NCI-H2171 treated with DMSO at 0.1 percent for 48 hours (cell line): ENCODE data around the gene KRT32.

Source experiments
- DNase-seq: peaks from one replicate; lab custom pipeline; 2025; lab: John Stamatoyannopoulos, UW

The KRT32 gene

DNA sequence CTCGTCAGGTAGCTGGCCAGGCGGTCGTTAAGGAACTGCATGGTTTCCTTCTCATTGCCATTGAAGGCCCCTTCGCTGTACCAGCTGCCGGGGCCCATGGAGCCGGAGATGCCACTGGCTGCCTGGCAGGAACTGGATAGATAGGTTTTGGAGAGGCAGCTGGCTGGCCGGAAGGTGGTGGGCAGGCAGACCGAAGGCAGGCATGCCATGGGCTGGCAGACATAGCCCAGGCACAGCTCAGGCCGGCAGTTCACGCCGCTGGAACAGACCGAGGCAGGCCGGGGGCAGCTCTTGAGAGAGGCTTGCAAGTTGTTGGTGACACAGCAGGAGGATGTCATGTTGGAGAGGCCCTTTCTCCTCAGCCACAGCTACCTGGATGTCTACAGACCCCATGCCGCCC lies at the start of gene KRT32:
Gene KRT32 (minus strand): TSS at position 399 of the 400 bp plus-strand sequence. CDS start 61 bp downstream, at position 338.
- DNase-seq = no peak

- DNase-seq = no peak
Observed at GRCh38 chr17:41516830-41517283, 49.7 kb upstream of the KRT32 start.

DNA sequence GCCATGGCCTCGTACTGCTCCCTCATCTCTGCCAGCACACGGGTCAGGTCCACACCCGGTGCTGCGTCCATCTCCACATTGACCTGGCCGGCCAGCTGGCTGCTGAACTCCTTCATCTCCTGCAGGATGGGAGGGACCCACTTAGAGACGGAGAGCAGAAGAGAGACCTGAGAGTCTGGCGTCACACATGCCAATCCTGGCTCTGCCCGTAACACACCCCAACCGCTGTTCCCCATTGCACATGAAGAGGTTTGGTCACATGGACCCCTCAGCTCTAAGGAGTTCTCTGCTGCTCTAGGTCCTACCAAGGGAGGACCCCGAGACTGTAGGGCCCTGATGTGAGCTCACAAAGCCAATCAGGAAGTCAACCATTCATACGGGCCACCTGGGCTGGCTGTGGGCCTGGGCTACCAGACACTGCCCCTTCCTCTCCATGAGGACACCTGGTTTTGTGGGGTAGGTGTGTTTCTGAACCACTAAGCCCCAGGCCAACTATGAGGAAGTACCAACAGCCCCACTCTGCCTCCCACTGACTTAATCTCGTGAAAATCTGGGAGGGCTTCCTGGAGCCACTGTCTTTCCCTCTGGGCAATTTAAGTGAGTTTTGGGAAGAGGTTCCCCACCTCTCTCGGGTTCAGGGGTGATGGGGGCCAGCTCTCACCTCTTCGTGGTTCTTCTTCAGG lies 49.1 kb upstream of the KRT32 start:
- DNase-seq = no peak

DNA sequence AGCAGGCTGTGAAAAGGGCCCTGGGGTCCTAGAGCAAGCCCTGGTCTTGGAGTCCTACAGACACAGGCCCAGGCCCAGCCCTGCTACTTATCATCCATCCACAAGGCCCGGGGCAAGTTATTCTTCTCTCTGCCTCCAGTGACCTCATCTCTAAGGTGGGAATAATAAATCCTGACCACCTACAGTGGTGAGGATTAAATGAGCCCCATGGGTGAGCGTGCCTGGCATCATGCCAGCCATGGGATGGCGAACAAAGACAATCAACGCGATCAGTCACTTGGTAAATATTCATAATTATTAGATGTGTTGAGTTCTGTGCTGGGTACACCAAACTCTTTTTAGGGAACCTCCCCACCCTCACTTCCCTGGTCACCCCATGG lies 46.0 kb upstream of the KRT32 start:
- no peak for DNase-seq

GRCh38 chr17:41512546-41513167 lies 45.5 kb upstream of the KRT32 start:
- DNase-seq = no peak

DNA sequence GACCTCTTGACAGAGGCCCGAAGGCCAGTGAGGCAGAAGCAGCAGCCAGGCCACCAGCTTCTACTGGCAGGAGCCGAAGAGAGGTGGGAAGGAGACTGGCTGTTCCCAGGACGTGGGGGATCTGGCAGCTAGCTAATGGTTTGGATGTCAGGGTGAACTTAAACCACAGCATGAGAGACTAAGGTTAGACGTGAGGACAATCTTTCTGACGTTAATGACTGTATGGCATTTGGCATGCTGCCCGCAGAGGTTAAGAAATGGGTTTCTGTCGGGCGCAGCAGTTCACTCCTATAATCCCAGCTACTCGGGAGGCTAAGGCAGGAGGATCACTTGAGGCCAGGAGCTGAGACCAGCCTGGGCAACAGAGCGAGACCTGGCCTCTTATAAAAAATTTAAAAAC lies 44.5 kb upstream of the KRT32 start:
- DNase-seq = no peak

DNA sequence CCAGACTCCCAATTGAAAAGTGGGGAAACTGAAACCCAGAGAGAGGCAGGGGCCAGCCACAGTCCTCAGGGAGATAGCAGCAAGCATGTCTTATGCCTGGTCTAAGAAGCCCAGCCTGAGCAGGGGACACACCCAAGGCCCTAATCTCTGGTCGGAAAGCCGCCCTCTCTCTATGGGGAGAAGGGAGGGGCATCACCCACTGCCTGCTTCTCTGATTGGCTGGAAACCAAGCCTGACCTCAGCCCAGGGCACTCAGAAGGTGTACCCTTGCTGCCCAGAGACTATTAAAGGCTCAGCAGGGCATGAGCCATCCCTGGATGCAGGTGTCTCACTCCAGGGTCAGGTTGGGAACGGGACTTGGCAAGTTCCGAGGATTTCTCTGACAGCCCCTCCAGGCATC lies 43.9 kb upstream of the KRT32 start:
- DNase-seq = no peak

DNA sequence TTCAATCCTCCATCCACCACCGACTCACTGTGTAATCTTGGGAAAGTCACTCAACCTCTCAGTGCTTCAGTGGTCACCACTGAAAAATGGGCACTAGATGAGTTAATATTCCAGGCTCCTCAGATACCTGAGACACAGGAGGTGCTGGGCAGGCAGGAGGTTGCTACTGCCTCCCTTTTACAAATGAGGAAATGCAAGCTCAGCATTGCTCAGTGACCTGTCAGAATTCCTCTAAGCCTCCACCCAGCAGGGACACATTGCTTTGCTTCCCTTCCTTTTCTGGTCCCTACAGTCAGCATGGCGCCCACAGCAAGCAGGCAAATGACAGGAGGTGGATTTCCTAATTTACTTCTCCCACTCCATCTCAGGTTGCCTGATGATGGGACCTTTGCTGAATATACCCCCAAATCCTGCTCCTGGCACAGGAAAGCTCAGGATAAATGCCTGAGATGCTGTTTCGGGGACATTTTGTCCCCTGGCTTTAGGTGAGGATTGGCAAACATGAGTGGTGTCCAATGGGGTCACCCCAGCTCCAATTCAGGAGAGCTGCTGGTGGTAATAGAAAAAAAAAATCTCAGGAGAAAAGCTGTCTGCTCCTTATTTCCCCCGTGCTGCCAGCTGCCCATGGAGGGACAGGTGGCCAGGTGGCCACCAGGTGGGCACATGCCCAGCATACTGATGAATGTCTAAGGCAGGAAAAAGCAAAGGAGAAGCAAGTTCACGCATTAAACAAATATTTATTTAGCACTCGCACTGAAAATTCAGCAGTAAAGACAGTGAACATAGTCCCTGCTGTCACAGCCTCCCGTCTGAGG lies 43.3 kb upstream of the KRT32 start:
- no peak for DNase-seq

DNA sequence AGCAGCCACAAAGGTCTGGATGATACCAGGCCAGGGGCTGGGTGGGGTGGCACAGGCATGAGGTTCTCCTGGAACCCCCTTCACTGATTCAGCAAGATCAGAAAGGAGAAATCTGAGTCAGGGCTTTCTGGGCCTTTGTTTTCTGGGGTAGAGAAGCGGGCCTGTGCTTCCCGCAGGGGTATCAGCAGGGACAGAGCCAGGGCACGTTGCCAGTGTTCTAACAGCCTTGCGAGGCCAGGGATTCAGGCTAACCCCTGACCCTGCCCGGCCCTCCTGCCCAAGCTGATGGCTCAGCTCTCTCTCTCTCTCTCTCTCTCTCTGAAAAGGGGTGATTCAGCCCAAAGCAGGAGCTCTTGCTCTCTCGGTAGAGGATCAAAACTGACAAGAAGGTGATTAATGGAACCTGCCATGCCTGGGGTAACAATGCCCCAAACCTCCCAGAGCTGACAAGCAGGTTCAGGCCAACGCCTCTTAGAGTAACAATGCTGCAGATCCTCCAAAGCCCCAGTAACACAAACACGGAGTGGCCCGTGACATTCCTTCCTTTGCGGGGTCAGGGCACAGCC lies 40.2 kb upstream of the KRT32 start:
- no peak for DNase-seq

GRCh38 chr17:41505809-41506767 lies 38.9 kb upstream of the KRT32 start:
- DNase-seq = no peak

DNA sequence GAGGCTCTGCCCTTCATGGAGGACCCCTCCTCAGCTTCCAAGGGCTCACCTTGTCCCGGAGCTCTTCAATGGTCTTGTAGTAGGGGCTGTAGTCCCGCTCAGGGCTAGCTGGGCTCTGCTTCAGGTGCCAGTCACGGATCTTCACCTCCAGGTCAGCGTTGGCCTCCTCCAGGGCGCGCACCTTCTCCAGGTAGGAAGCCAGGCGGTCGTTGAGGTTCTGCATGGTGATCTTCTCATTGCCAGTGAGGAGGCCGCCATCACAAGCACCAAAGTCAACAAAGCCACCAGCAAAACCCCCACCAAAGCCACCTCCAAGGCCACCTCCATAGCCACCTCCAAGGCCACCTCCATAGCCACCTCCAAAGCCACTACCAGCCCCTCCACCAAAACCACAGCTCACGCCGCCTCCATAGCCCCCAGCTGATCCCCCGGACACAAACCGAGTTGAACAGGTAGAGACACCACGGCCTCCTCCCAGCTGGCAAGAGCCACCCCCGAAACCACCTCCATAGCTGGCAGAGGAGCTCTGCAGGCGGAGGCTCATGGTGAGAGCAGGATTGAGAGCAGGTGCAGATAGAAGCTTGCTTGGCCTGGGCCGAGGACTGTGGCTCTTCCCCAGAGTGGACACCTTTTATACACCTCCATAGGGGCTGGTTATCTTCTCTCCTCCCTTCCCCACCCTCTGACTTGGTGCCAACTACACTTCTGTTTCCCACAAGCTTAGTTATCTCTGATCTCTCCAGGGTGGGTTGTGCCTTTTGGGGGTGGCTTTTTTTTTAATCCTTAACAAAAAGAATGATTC lies 38.0 kb upstream of the KRT32 start, which contains the start of gene KRT13:
Gene KRT13 (minus strand): TSS at position 606 of the 802 bp plus-strand sequence. CDS start 62 bp downstream, at position 544.
- DNase-seq = no peak

- DNase-seq = no peak
Observed at GRCh38 chr17:41504246-41504977, 37.2 kb upstream of the KRT32 start.

DNA sequence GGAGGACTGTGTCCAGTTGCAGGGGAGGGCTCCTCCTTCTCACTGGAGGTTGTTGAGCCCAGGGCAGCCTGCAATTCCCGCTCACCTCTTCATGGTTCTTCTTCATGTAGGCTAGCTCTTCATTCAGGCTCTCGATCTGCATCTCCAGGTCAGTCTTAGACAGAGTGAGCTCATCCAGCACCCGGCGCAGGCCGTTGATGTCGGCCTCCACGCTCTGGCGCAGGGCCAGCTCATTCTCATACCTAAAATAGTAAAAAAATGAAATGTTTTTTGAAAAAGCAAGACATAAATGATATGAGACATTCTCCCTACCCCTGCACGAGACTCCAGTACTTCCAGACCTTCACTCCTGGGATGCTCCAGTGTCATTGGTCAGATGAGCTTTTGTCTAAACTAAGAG lies 36.0 kb upstream of the KRT32 start:
- no peak for DNase-seq

DNA sequence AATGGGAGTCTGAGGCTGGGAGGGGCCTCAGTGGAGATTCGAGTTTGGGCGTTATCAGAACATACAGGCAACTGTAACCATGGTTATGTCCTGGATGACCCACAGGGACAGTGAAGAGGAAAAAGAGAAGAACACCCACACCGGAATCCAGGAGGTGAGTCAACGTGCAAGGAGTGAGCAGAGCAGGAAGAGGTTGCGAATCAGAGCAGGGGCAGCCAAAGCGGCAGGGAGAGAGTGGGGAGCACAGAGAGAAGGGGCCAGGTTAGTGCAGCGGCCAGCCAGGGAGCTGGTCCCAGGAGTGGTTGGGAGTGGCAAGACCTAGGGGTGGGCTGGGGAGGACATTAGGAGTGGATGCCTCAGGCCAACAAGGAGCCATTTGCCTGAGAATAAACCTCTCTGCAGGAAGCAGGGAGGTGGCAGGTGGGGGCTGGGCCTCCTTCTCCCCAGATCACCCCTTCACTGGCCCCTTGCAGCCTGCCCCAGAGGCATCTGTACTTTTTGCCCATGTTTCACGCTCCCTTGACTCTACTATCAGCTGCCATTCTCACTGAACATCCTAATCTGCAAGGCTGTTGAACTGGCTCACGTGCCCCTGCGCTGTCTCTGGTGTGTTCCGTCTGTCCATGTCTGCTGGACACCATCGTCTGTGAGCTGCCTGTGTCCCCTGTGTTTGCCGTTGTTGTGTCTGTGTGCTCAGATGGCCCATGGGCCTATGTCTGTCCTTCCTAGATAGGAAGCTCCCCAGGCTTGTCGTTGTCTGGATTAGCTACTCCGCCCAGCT lies 33.1 kb upstream of the KRT32 start:
- DNase-seq = no peak

- no peak for DNase-seq
Observed at GRCh38 chr17:41499714-41500113, 32.5 kb upstream of the KRT32 start.

DNA sequence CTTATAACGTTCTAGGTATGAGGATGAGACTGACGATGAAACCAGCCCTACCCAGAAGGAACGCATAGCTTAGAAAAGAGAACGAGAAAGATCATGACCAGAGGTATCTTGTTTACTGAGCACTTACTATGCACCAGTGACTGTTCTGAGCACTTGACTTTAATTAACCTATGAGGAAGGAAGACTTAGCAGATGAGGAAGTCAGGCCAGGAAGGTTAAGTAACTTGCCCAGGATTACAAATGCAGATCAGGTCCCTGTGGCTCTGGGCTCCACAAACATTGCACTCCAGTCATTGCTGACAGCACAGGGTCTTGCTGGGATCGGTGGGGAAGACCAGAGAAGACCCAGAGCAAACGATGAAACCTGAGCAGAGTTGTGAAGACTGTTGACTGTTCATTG lies 31.1 kb upstream of the KRT32 start:
- DNase-seq = no peak

- no peak for DNase-seq
Observed at GRCh38 chr17:41496803-41497484, 29.8 kb upstream of the KRT32 start.

GRCh38 chr17:41494524-41494923 lies 27.3 kb upstream of the KRT32 start:
- DNase-seq = no peak
